H1 (cell line): ENCODE measurements around the gene B9D1. TPM values are rescaled to one million over a fixed set of nuclear protein-coding genes. Genes with fewer than 3 reads are reported as not detected.

ENCODE experiments used
- CTCF ChIA-PET: fragments of 300-600 bp; sonication (Branson Sonifier 250); formaldehyde crosslinking; loops from one replicate; lab custom pipeline; 2021; ENCODE audit not compliant: partially characterized antibody; lab: Charles Lee
- POLR2A ChIA-PET: fragments of 300-600 bp; sonication (Branson Sonifier 250); formaldehyde crosslinking; loops from one replicate; lab custom pipeline; 2021; ENCODE audit warnings: inconsistent platforms; ENCODE audit not compliant: partially characterized antibody; lab: Charles Lee
- DNase-seq, 2 experiments: peaks; one replicate each; pipeline versions ENCODE4 v3.0.0 to v3.0.0-alpha.2; 2010 to 2022; ENCODE audit warnings: low spot score in 2 of 2, low read depth in 1 of 2, mixed read lengths in 1 of 2
- FAIRE-seq: peaks from 2 replicates; lab custom pipeline; 2011; peaks lifted over from hg19 to GRCh38; lab: Jason Lieb, UNC
- H2AFZ ChIP-seq: 2 replicates; pipeline ENCODE4 v1.8.1; 2012; ENCODE audit warnings: low read length, inconsistent platforms
- H2AK5ac ChIP-seq: 2 replicates; pipeline ENCODE4 v1.6.1; 2013; ENCODE audit warnings: low read depth, low read length
- H2BK120ac ChIP-seq: replicated peaks from 2 replicates; pipeline ENCODE3; 2013; ENCODE audit warnings: low read depth, low read length, inconsistent platforms
- H2BK12ac ChIP-seq: 2 replicates; pipeline ENCODE4 v1.6.1; 2013; ENCODE audit warnings: low read depth, low read length
- H2BK15ac ChIP-seq: 2 replicates; pipeline ENCODE4 v1.6.1; 2013; ENCODE audit warnings: low read length
- H2BK20ac ChIP-seq: 2 replicates; pipeline ENCODE4 v1.6.1; 2013; ENCODE audit warnings: low read length
- H2BK5ac ChIP-seq: 2 replicates; pipeline ENCODE4 v1.6.1; 2013; ENCODE audit warnings: low read depth, low read length
- H3K14ac ChIP-seq: 2 replicates; pipeline ENCODE4 v1.6.1; 2013; ENCODE audit warnings: inconsistent platforms; ENCODE audit not compliant: insufficient read length
- H3K18ac ChIP-seq: 2 replicates; pipeline ENCODE4 v1.6.1; 2013; ENCODE audit warnings: low read length; ENCODE audit errors: extremely low read depth
- H3K23ac ChIP-seq: 2 replicates; pipeline ENCODE4 v1.6.1; 2013; ENCODE audit warnings: inconsistent platforms; ENCODE audit not compliant: insufficient read length
- H3K23me2 ChIP-seq: 2 replicates; pipeline ENCODE4 v1.6.1; 2013; ENCODE audit warnings: low read depth, low read length
- H3K27ac ChIP-seq: 2 replicates; pipeline ENCODE4 v1.6.1; 2011; ENCODE audit warnings: low read depth, low read length, inconsistent platforms
- H3K27me3 ChIP-seq, 4 experiments: replicated peaks in 1 of 4; 1 replicate in 1 of 4; 2 replicates in 3 of 4; pipeline versions ENCODE4 v1.6.1 to v1.8.1; 2011 to 2013; ENCODE audit warnings: low read length in 3 of 4, mild to moderate bottlenecking in 3 of 4, inconsistent platforms in 2 of 4, mixed read lengths in 2 of 4, moderate library complexity in 1 of 4; ENCODE audit not compliant: control insufficient read depth in 3 of 4, insufficient read depth in 3 of 4; ENCODE audit errors: extremely low read depth in 1 of 4
- H3K36me3 ChIP-seq, 4 experiments: 2 replicates each; pipeline versions ENCODE4 v1.6.1 to v1.8.1; 2011 to 2013; ENCODE audit warnings: mild to moderate bottlenecking in 4 of 4, low read length in 3 of 4, moderate library complexity in 2 of 4, control low read depth in 1 of 4, inconsistent platforms in 1 of 4; ENCODE audit not compliant: insufficient read depth in 4 of 4, control insufficient read depth in 2 of 4
- H3K4ac ChIP-seq: replicated peaks from 2 replicates; pipeline ENCODE3; 2013; ENCODE audit warnings: low read length, low read depth, mixed read lengths, inconsistent platforms; ENCODE audit not compliant: insufficient read length
- H3K4me1 ChIP-seq, 4 experiments: replicated peaks in 1 of 4; 1 replicate in 1 of 4; 2 replicates in 3 of 4; pipeline versions ENCODE4 v1.6.1 to v1.8.1; 2011 to 2013; ENCODE audit warnings: low read length in 3 of 4, inconsistent platforms in 2 of 4, mixed read lengths in 1 of 4; ENCODE audit not compliant: insufficient read depth in 4 of 4, control insufficient read depth in 3 of 4
- H3K4me2 ChIP-seq, 2 experiments: 2 replicates each; pipeline versions ENCODE4 v1.6.1 to v1.8.1; 2011 to 2013; ENCODE audit warnings: low read depth in 2 of 2, low read length in 2 of 2, control low read depth in 1 of 2, inconsistent platforms in 1 of 2, mild to moderate bottlenecking in 1 of 2; ENCODE audit not compliant: insufficient read depth in 1 of 2
- H3K4me3 ChIP-seq, 4 experiments: fragments of 200-600, 300-600 bp in 1 of 4; sonication (generic), shearing (Covaris generic), sonication (Bioruptor Twin) in 1 of 4; 2 replicates each; pipeline versions ENCODE4 v1.5.1 to v1.8.1; 2011 to 2016; ENCODE audit warnings: low read length in 4 of 4, low read depth in 3 of 4, control low read depth in 2 of 4, inconsistent platforms in 2 of 4, mild to moderate bottlenecking in 2 of 4, mixed read lengths in 1 of 4, moderate library complexity in 1 of 4; ENCODE audit not compliant: insufficient read depth in 2 of 4; ENCODE audit errors: extremely low read depth in 1 of 4
- H3K56ac ChIP-seq: replicated peaks from 2 replicates; pipeline ENCODE3; 2013; ENCODE audit warnings: low read depth, mild to moderate bottlenecking, mixed read lengths, low read length, inconsistent platforms; ENCODE audit not compliant: insufficient read length
- H3K79me1 ChIP-seq: 2 replicates; pipeline ENCODE4 v1.6.1; 2013; ENCODE audit warnings: low read depth, low read length, control low read depth
- H3K79me2 ChIP-seq, 2 experiments: 2 replicates each; pipeline versions ENCODE4 v1.6.1 to v1.8.1; 2012 to 2013; ENCODE audit warnings: low read length in 2 of 2, mild to moderate bottlenecking in 2 of 2, inconsistent platforms in 1 of 2; ENCODE audit not compliant: insufficient read depth in 2 of 2, control insufficient read depth in 1 of 2
- H3K9ac ChIP-seq, 4 experiments: replicated peaks in 1 of 4; 1 replicate in 1 of 4; 2 replicates in 3 of 4; pipeline versions ENCODE4 v1.6.1 to v1.8.1; 2011 to 2013; ENCODE audit warnings: low read depth in 3 of 4, low read length in 3 of 4, control low read depth in 2 of 4, mild to moderate bottlenecking in 2 of 4, moderate library complexity in 2 of 4, inconsistent platforms in 1 of 4; ENCODE audit errors: extremely low read depth in 1 of 4
- H3K9me3 ChIP-seq, 2 experiments: 2 replicates each; pipeline versions ENCODE4 v1.6.1 to v1.8.1; 2012 to 2013; ENCODE audit warnings: mild to moderate bottlenecking in 2 of 2, moderate library complexity in 2 of 2, control low read depth in 1 of 2, inconsistent platforms in 1 of 2, low read depth in 1 of 2, low read length in 1 of 2, mixed read lengths in 1 of 2; ENCODE audit not compliant: insufficient read depth in 2 of 2
- H4K20me1 ChIP-seq, 2 experiments: replicated peaks in 1 of 2; 2 replicates each; pipeline versions ENCODE3 to v1.8.1; 2011 to 2013; ENCODE audit warnings: inconsistent platforms in 2 of 2, low read length in 2 of 2, mild to moderate bottlenecking in 1 of 2; ENCODE audit not compliant: insufficient read depth in 2 of 2, control insufficient read depth in 1 of 2
- H4K5ac ChIP-seq: 2 replicates; pipeline ENCODE4 v1.6.1; 2013; ENCODE audit warnings: low read length, low read depth, mixed read lengths, inconsistent platforms; ENCODE audit not compliant: insufficient read length
- H4K8ac ChIP-seq: 2 replicates; pipeline ENCODE4 v1.8.0; 2013; ENCODE audit warnings: mild to moderate bottlenecking, moderate library complexity, low read length, inconsistent platforms; ENCODE audit not compliant: insufficient read depth; ENCODE audit errors: extremely low read depth
- H4K91ac ChIP-seq: replicated peaks from 2 replicates; pipeline ENCODE3; 2013; ENCODE audit warnings: low read length, mixed read lengths, inconsistent platforms; ENCODE audit not compliant: insufficient read length
- CEBPB ChIP-seq: IDR thresholded peaks from 2 replicates; pipeline ENCODE4 v1.6.1; 2012; ENCODE audit warnings: low read depth, low read length
- CTBP2 ChIP-seq: IDR thresholded peaks from 2 replicates; pipeline ENCODE4 v1.7.0; 2011; ENCODE audit warnings: borderline replicate concordance, mild to moderate bottlenecking, moderate library complexity, mixed read lengths, low read length; ENCODE audit not compliant: insufficient read depth, insufficient read length
- NANOG ChIP-seq: IDR thresholded peaks from 2 replicates; pipeline ENCODE4 v1.6.1; 2011; ENCODE audit warnings: low read length, low read depth, mild to moderate bottlenecking, inconsistent platforms; ENCODE audit not compliant: insufficient read depth, poor library complexity, severe bottlenecking
- WGBS, 2 experiments: shearing (Covaris generic) in 1 of 2; methylation state at CpG; one replicate each; pipeline versions ENCODE4 v1.1.6 to v1.1.7; 2013 to 2015; ENCODE audit warnings: low lambda C conversion rate in 2 of 2, mixed read lengths in 2 of 2, inconsistent platforms in 1 of 2, low coverage in 1 of 2, missing lambda C conversion rate in 1 of 2; ENCODE audit not compliant: insufficient replicate concordance in 2 of 2, insufficient coverage in 1 of 2, insufficient read length in 1 of 2; ENCODE audit errors: extremely low coverage in 1 of 2, missing lambda C conversion rate in 1 of 2; 5-methylcytosine and 5-hydroxymethylcytosine counted together
- polyA plus RNA-seq, 7 experiments: library from polyadenylated mRNA; depleted of rRNA in 3 of 7; stranded (reverse) in 5 of 7; unstranded in 2 of 7; fragments of >200 nt in 5 of 7; fragments of 200-250 nt in 2 of 7; gene quantifications; 1 replicate in 5 of 7; 2 replicates in 1 of 7; 4 replicates in 1 of 7; pipeline versions ENCODE4 v1.2.1 to v1.2.3, GENCODE V29; 2011 to 2013; ENCODE audit warnings: missing spikeins in 2 of 7, mixed read lengths in 2 of 7
- total RNA-seq: library from RNA; stranded (reverse); fragmentation: NEBNext Ultra II Directional; extraction: Animal tissue kit (Norgen Biotek cat#: 25700); gene quantifications from 2 replicates; pipeline ENCODE4 v1.2.1, GENCODE V29; 2021

B9D1 gene
- total and polyA plus RNA-seq, 2 of the 8 experiments (the other 6 are each of a cell fraction or from before 2014, with no cell fraction given): 24.6 to 65.7 TPM

DNA sequence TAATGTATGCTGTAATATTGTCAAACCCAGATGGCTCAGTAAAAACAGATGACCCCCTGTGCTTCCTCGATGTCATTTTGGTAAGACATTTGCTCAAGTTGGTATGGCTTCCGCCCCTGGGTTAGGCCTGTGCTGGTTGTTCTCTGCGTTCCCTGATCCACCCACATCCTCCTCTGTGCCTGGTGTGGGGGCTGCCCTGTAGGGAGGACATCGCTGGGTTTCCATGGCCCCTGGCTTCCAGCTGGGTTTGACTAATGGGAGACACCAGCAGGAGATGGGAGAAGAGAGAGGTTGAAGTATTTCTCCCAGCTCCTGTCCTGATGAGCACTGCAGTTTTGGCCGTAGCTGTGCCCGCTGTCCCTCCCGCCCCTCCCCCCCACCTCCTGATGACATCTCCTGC lies 28.9 kb upstream of the B9D1 start:
- no peaks in the 10 kb centered on the region for H4K20me1 ChIP-seq
- H3K4me1 ChIP-seq: peaks cover 8 to 18% (median 13%) of the 10 kb centered on the region in 4 experiments
- DNase-seq (no peak), FAIRE-seq (no peak)
- no peaks in the 10 kb centered on the region for H3K79me2 ChIP-seq
- H3K27me3 ChIP-seq: no peaks in the 10 kb centered on the region
- no peak overlapping the region for H2AK5ac ChIP-seq
- H3K23me2 ChIP-seq: peaks cover 3% of the 10 kb centered on the region; the same call in 1 of the 2 replicates
- TF ChIP-seq CTBP2: no peak
- no peak for TF ChIP-seq NANOG
- no peak for TF ChIP-seq CEBPB
- no peak overlapping the region for H2BK120ac ChIP-seq
- no peak overlapping the region for H3K23ac ChIP-seq
- no peaks in the 10 kb centered on the region for H3K36me3 ChIP-seq
- 88% methylated on average over 4 of the region's 7 CpGs; no CpG with 5 or more reads in 1 of the 2 experiments for WGBS, 2 experiments
- H3K4ac ChIP-seq: no peak overlapping the region
- H3K9ac ChIP-seq: no peak overlapping the region
- H2BK5ac ChIP-seq: no peak overlapping the region
- H3K56ac ChIP-seq: no peak overlapping the region
- H3K79me1 ChIP-seq: no peaks in the 10 kb centered on the region
- no peak overlapping the region for H3K27ac ChIP-seq
- POLR2A ChIA-PET: interaction anchor here (1.0 to 1.7 kb wide), 3 partner anchors 11 to 53 kb away, joined by 3 to 4 read pairs (median 3); no protein-coding TSS in a partner anchor
- H3K14ac ChIP-seq: no peak overlapping the region
- H3K4me3 ChIP-seq: no peak overlapping the region
- no peak overlapping the region for H2BK15ac ChIP-seq
- H4K5ac ChIP-seq: no peak overlapping the region
- H4K8ac ChIP-seq: no peak overlapping the region
- no peaks in the 10 kb centered on the region for H3K9me3 ChIP-seq
- no peak overlapping the region for H2BK20ac ChIP-seq
- no peak overlapping the region for H2AFZ ChIP-seq
- CTCF ChIA-PET: interaction anchor here (1.1 kb wide), 1 partner anchor 29 kb away, joined by 4 read pairs; the partner anchor contains the start of gene B9D1
- no peak overlapping the region for H3K18ac ChIP-seq
- peak overlapping the region; percentile 72; the same call in 1 of the 2 replicates for H2BK12ac ChIP-seq
- no peak overlapping the region for H3K4me2 ChIP-seq
- peak overlapping the region; percentile 48 for H4K91ac ChIP-seq
